GM19328 (cell line): ENCODE measurements around the gene KPNB1.
A peak's percentile ranks its signal among the peaks of the same experiment; 100 is the strongest.

Source experiments
- ATAC-seq: cut with Tn5 transposase; IDR thresholded peaks from one replicate; pipeline ENCODE4 v1.9.1; 2021; ENCODE audit warnings: mild to moderate bottlenecking, moderate library complexity; ENCODE audit not compliant: unreplicated experiment

The KPNB1 gene

GRCh38 chr17:47636273-47637030 lies 13.3 kb upstream of the KPNB1 start:
- no peak for ATAC-seq

GRCh38 chr17:47638903-47639302 lies 10.8 kb upstream of the KPNB1 start:
- no peak for ATAC-seq

GRCh38 chr17:47640076-47640475 lies 9.6 kb upstream of the KPNB1 start:
- ATAC-seq = no peak

GRCh38 chr17:47641202-47641601 lies 8.5 kb upstream of the KPNB1 start:
- no peak for ATAC-seq

GRCh38 chr17:47643116-47643515 lies 6.6 kb upstream of the KPNB1 start:
- no peak for ATAC-seq

GRCh38 chr17:47644324-47644723 lies 5.4 kb upstream of the KPNB1 start:
- no peak for ATAC-seq

- ATAC-seq = no peak
Observed at GRCh38 chr17:47649972-47650524, 329 bp downstream of the KPNB1 start.

GRCh38 chr17:47650525-47651522 lies 1.1 kb downstream of the KPNB1 start:
- peak; percentile 34 for ATAC-seq

GRCh38 chr17:47651704-47652103 lies 2.0 kb downstream of the KPNB1 start:
- no peak for ATAC-seq

- no peak for ATAC-seq
Observed at GRCh38 chr17:47652570-47652969, 2.9 kb downstream of the KPNB1 start.

- no peak for ATAC-seq
Observed at GRCh38 chr17:47653442-47653841, 3.7 kb downstream of the KPNB1 start.

- no peak for ATAC-seq
Observed at GRCh38 chr17:47654991-47655390, 5.3 kb downstream of the KPNB1 start.

GRCh38 chr17:47660064-47660492 lies 10.4 kb downstream of the KPNB1 start:
- no peak for ATAC-seq

- no peak for ATAC-seq
Observed at GRCh38 chr17:47663912-47664623, 14.3 kb downstream of the KPNB1 start.

GRCh38 chr17:47664624-47664941 lies 14.9 kb downstream of the KPNB1 start:
- ATAC-seq = no peak

GRCh38 chr17:47665655-47666054 lies 15.9 kb downstream of the KPNB1 start:
- no peak for ATAC-seq

- ATAC-seq = no peak
Observed at GRCh38 chr17:47669081-47669480, 19.4 kb downstream of the KPNB1 start.

GRCh38 chr17:47670064-47670463 lies 20.3 kb downstream of the KPNB1 start:
- ATAC-seq = no peak

GRCh38 chr17:47674499-47674898 lies 24.8 kb downstream of the KPNB1 start:
- ATAC-seq = no peak

GRCh38 chr17:47675380-47676198 lies 25.9 kb downstream of the KPNB1 start:
- no peak for ATAC-seq
